H1 (cell line): ENCODE measurements around the gene BUD23. TPM values are rescaled to one million over a fixed set of nuclear protein-coding genes. Genes with fewer than 3 reads are reported as not detected.

Experiments used
- SP4 ChIP-seq: IDR thresholded peaks from 2 replicates; pipeline ENCODE4 v1.6.1; 2012; ENCODE audit warnings: low read length, inconsistent platforms
- polyA plus RNA-seq, 7 experiments: library from polyadenylated mRNA; depleted of rRNA in 3 of 7; stranded (reverse) in 5 of 7; unstranded in 2 of 7; fragments of >200 nt in 5 of 7; fragments of 200-250 nt in 2 of 7; gene quantifications; 1 replicate in 5 of 7; 2 replicates in 1 of 7; 4 replicates in 1 of 7; pipeline versions ENCODE4 v1.2.1 to v1.2.3, GENCODE V29; 2011 to 2013; ENCODE audit warnings: missing spikeins in 2 of 7, mixed read lengths in 2 of 7
- total RNA-seq: library from RNA; stranded (reverse); fragmentation: NEBNext Ultra II Directional; extraction: Animal tissue kit (Norgen Biotek cat#: 25700); gene quantifications from 2 replicates; pipeline ENCODE4 v1.2.1, GENCODE V29; 2021
- TF ChIP-seq, protein P1 (sequence below): IDR thresholded peaks from 2 replicates; pipeline ENCODE4 v1.6.1; 2012; ENCODE audit warnings: low read length, inconsistent platforms

BUD23 gene
- total and polyA plus RNA-seq, 2 of the 8 experiments (the other 6 are each of a cell fraction or from before 2014, with no cell fraction given) = 72.3 to 78.4 TPM

GRCh38 chr7:73727952-73728351 is 44.6 kb downstream of the BUD23 start (continued):
- no peak for TF ChIP-seq SP4
- TF ChIP-seq, protein P1, sequence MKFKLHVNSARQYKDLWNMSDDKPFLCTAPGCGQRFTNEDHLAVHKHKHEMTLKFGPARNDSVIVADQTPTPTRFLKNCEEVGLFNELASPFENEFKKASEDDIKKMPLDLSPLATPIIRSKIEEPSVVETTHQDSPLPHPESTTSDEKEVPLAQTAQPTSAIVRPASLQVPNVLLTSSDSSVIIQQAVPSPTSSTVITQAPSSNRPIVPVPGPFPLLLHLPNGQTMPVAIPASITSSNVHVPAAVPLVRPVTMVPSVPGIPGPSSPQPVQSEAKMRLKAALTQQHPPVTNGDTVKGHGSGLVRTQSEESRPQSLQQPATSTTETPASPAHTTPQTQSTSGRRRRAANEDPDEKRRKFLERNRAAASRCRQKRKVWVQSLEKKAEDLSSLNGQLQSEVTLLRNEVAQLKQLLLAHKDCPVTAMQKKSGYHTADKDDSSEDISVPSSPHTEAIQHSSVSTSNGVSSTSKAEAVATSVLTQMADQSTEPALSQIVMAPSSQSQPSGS = no peak
